TTC549 (cell line): ENCODE data around the gene GLS.
"Not testable (repeated sequence)": the region's sequence is repeated elsewhere in the genome, so short reads cannot be mapped to it uniquely, and the experiment has no call there.

Experiments used
- FAIRE-seq: peaks from 2 replicates; lab custom pipeline; 2012; peaks lifted over from hg19 to GRCh38; lab: Jason Lieb, UNC

GLS gene

GRCh38 chr2:190856985-190857384 lies 23.6 kb upstream of the GLS start:
- no peak for FAIRE-seq

GRCh38 chr2:190858817-190859216 lies 21.8 kb upstream of the GLS start:
- FAIRE-seq = no peak

- FAIRE-seq = no peak
Observed at GRCh38 chr2:190859347-190860297, 21.0 kb upstream of the GLS start.

- no peak for FAIRE-seq
Observed at GRCh38 chr2:190860985-190861680, 19.5 kb upstream of the GLS start.

- FAIRE-seq = not testable (repeated sequence)
Observed at GRCh38 chr2:190862128-190862527, 18.5 kb upstream of the GLS start.

- no peak for FAIRE-seq
Observed at GRCh38 chr2:190862571-190862991, 18.0 kb upstream of the GLS start.

GRCh38 chr2:190863946-190864345 lies 16.7 kb upstream of the GLS start:
- no peak for FAIRE-seq

GRCh38 chr2:190864375-190864774 lies 16.2 kb upstream of the GLS start:
- no peak for FAIRE-seq

- FAIRE-seq = no peak
Observed at GRCh38 chr2:190867212-190867611, 13.4 kb upstream of the GLS start.

GRCh38 chr2:190867832-190868231 lies 12.8 kb upstream of the GLS start:
- no peak for FAIRE-seq

GRCh38 chr2:190869721-190870120 lies 10.9 kb upstream of the GLS start:
- FAIRE-seq = no peak

GRCh38 chr2:190873451-190873850 lies 7.2 kb upstream of the GLS start:
- not testable (repeated sequence) for FAIRE-seq

GRCh38 chr2:190875891-190876290 lies 4.7 kb upstream of the GLS start:
- FAIRE-seq = no peak

- no peak for FAIRE-seq
Observed at GRCh38 chr2:190876631-190877030, 4.0 kb upstream of the GLS start.

- no peak for FAIRE-seq
Observed at GRCh38 chr2:190877436-190877835, 3.2 kb upstream of the GLS start.

- no peak for FAIRE-seq
Observed at GRCh38 chr2:190879474-190880377, 895 bp upstream of the GLS start.

GRCh38 chr2:190881084-190881597 lies 520 bp downstream of the GLS start:
- FAIRE-seq = no peak

- FAIRE-seq = no peak
Observed at GRCh38 chr2:190881598-190882410, 1.2 kb downstream of the GLS start.

GRCh38 chr2:190882411-190882766 lies 1.8 kb downstream of the GLS start:
- FAIRE-seq = no peak

GRCh38 chr2:190882856-190883582 lies 2.4 kb downstream of the GLS start:
- no peak for FAIRE-seq

GRCh38 chr2:190885844-190886243 lies 5.2 kb downstream of the GLS start:
- not testable (repeated sequence) for FAIRE-seq
